Esophagus muscularis mucosa (tissue), 4 donors: ENCODE data around the gene SPOCD1. TPM values are rescaled to one million over a fixed set of nuclear protein-coding genes. Genes with fewer than 3 reads are reported as not detected.

Source experiments
- DNase-seq: peaks from one replicate; pipeline ENCODE4 v3.0.0-alpha.2; 2017; ENCODE audit errors: extremely low spot score
- H3K27ac ChIP-seq, 4 donors: fragments of 200-600 bp; sonication (generic); replicated peaks in 1 of 4; 1 replicate in 3 of 4; 2 replicates in 1 of 4; pipeline ENCODE4 v1.5.1; 2016 to 2019; ENCODE audit warnings: mild to moderate bottlenecking in 1 of 4
- H3K27me3 ChIP-seq, 4 donors: fragments of 200-600 bp; sonication (generic); one replicate each; pipeline versions ENCODE4 v1.5.1 to v1.6.0; 2016 to 2019
- H3K36me3 ChIP-seq, 4 donors: fragments of 200-600 bp; sonication (generic); one replicate each; pipeline ENCODE4 v1.5.1; 2016 to 2019
- H3K4me1 ChIP-seq, 4 donors: fragments of 200-600 bp; sonication (generic); one replicate each; pipeline ENCODE4 v1.5.1; 2016 to 2019
- H3K4me3 ChIP-seq, 4 donors: fragments of 200-600 bp; sonication (generic); 1 replicate in 2 of 4; 2 replicates in 2 of 4; pipeline ENCODE4 v1.5.1; 2016 to 2019; ENCODE audit warnings: mild to moderate bottlenecking in 4 of 4, moderate library complexity in 1 of 4
- H3K9me3 ChIP-seq, 4 donors: fragments of 200-600 bp; sonication (generic); 1 replicate in 3 of 4; 2 replicates in 1 of 4; pipeline ENCODE4 v1.5.1; 2016 to 2019
- EP300 ChIP-seq: sonication (generic); formaldehyde crosslinking; IDR thresholded peaks from one replicate; pipeline ENCODE4 v1.6.1; 2017; ENCODE audit warnings: antibody characterized with exemption
- POLR2A ChIP-seq: fragments of 450-650 bp; IDR thresholded peaks from one replicate; pipeline ENCODE4 v1.6.1; 2017; ENCODE audit warnings: antibody characterized with exemption, moderate library complexity, mild to moderate bottlenecking, low read depth
- POLR2AphosphoS5 ChIP-seq, 2 donors: sonication (generic); formaldehyde crosslinking; IDR thresholded peaks; one replicate each; pipeline ENCODE4 v1.6.1; 2017; ENCODE audit warnings: antibody characterized with exemption in 2 of 2
- WGBS: methylation state at CpG from one replicate; pipeline ENCODE4 v1.1.5; 2018; 5-methylcytosine and 5-hydroxymethylcytosine counted together
- intact Hi-C: fragments of 100-400 bp; cut with DNase I; formaldehyde crosslinking; loops from one replicate; pipeline ENCODE4 v1.15.1; 2023
- total RNA-seq, 4 donors: library from RNA; depleted of rRNA; stranded (reverse); fragments of >200 nt; gene quantifications; one replicate each; pipeline versions ENCODE4 v1.1.0 to v1.2.1, GENCODE V29; 2016
- TF ChIP-seq, protein P1 (sequence below), 3 experiments: fragments of 200-600 bp in 2 of 3; fragments of 450-650 bp in 1 of 3; sonication (generic) in 2 of 3; IDR thresholded peaks; one replicate each; pipeline ENCODE4 v1.5.1; 2017 to 2019; ENCODE audit warnings: antibody characterized with exemption in 3 of 3, mild to moderate bottlenecking in 2 of 3, moderate library complexity in 1 of 3

Gene SPOCD1
- total RNA-seq, 4 donors from 2014 or later: 0.17 to 0.19 (median 0.17) TPM; not detected in 1

- WGBS: 63% methylated on average over 11 of the region's 11 CpGs
Observed at GRCh38 chr1:31750858-31751510, 64.8 kb downstream of the SPOCD1 start.

DNA sequence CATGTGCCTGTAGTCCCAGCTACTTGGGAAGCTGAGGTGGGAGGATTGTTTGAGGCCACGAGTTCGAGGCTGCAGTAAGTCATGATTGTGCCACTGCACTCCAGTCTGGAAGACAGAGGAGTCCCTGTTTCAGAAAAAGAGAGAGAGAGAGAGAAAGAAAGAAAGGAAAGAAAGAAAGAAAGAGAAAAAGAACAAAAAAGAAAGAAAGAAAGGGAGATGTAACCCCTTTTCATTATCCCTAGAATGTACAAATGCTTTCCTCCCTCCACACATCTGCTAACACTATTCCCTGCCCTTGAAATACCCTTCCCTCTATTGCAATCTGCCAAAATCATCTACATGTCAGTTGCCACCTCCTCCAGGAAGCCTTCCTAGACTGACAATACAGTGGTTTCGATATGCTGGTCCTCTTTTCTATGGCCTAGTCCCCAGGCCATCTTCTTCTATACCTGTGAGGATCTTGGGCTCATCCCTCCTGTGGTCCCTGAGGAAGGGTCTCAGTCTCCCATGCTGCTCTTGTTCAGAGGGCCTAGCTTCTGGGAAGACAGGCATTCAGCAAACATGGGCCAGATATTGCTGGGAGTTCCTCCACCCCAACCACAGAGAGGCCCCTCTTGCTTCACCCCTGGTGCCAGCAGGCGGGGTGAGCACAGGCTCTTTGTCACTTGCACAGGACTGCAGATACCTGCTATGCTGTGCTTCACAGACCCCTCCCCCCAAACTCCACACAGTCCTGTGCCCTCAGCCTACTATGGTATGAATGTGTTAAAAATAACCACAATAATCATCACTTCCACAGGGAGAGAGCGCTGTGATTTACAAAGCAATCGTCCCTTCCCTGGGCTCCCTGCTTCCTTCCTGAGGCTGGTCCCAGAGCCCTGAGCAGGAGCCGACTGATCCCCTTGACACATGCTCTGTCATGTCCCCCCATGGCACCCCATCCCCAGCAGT lies 65.8 kb downstream of the SPOCD1 start:
- Histone ChIP-seq H3K9me3 (no peaks in the 10 kb centered on the region), H3K4me3 (no peak overlapping the region), H3K4me1 (peaks cover 15 to 39% (median 25%) of the 10 kb centered on the region in 4 donors), H3K36me3 (no peaks in the 10 kb centered on the region), H3K27me3 (no peaks in the 10 kb centered on the region), H3K27ac (no peak overlapping the region)
- intact Hi-C loops: loop anchor here (5.0 kb wide), 1 partner anchor 37 kb away; no protein-coding TSS in a partner anchor
- WGBS: 82% methylated on average over 4 of the region's 7 CpGs
- DNase-seq: no peak
- TF ChIP-seq, protein P1, sequence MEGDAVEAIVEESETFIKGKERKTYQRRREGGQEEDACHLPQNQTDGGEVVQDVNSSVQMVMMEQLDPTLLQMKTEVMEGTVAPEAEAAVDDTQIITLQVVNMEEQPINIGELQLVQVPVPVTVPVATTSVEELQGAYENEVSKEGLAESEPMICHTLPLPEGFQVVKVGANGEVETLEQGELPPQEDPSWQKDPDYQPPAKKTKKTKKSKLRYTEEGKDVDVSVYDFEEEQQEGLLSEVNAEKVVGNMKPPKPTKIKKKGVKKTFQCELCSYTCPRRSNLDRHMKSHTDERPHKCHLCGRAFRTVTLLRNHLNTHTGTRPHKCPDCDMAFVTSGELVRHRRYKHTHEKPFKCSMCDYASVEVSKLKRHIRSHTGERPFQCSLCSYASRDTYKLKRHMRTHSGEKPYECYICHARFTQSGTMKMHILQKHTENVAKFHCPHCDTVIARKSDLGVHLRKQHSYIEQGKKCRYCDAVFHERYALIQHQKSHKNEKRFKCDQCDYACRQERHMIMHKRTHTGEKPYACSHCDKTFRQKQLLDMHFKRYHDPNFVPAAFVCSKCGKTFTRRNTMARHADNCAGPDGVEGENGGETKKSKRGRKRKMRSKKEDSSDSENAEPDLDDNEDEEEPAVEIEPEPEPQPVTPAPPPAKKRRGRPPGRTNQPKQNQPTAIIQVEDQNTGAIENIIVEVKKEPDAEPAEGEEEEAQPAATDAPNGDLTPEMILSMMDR (IDR thresholded peaks at IDR 0.05): no peak
- TF ChIP-seq POLR2A (no peak), EP300 (no peak), POLR2AphosphoS5 (IDR thresholded peaks at IDR 0.05) (no peak)

More at GRCh38 chr1:31750858-31751510, 64.8 kb downstream of the SPOCD1 start:
- H3K4me3 ChIP-seq: no peak overlapping the region
- no peak overlapping the region for H3K27ac ChIP-seq
- peaks cover 15 to 48% (median 23%) of the 10 kb centered on the region in 4 donors for H3K4me1 ChIP-seq
- intact Hi-C loops: no loop called here
- H3K27me3 ChIP-seq: no peaks in the 10 kb centered on the region
- TF ChIP-seq POLR2AphosphoS5 (IDR thresholded peaks at IDR 0.05): no peak
- TF ChIP-seq POLR2A: no peak
- TF ChIP-seq, protein P1 (IDR thresholded peaks at IDR 0.05): no peak
- no peaks in the 10 kb centered on the region for H3K36me3 ChIP-seq
- H3K9me3 ChIP-seq: no peaks in the 10 kb centered on the region
- DNase-seq: no peak

DNA sequence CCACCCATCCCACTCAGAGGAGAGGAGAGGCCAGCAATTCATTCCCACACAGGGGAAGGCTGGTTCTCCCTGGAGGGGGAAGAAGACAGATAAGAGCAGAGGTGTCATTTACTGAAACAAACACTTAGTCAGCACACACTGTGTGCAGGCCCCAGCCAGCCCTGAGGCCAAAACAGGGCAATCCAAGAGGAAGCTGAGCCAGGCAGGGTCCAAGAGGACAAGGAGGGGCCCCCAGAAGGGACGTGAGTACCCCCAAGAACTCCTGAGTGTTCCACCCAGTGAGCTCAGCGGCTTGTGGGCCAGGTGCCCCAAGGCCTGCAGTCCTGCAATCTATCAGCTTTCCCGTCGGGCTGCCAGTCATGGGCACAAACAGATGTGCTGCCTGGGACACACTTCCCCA lies 67.5 kb downstream of the SPOCD1 start:
- Histone ChIP-seq H3K36me3 (no peaks in the 10 kb centered on the region), H3K9me3 (no peaks in the 10 kb centered on the region), H3K27me3 (no peaks in the 10 kb centered on the region), H3K4me1 (peaks cover 0 to 22% (median 14%) of the 10 kb centered on the region in 4 donors), H3K27ac (no peak overlapping the region), H3K4me3 (no peak overlapping the region)
- intact Hi-C loops: loop anchor here (5.0 kb wide), 1 partner anchor 39 kb away; no protein-coding TSS in a partner anchor
- DNase-seq: no peak
- 100% methylated on average over 2 of the region's 4 CpGs for WGBS
- no peak for TF ChIP-seq EP300
- TF ChIP-seq POLR2A: no peak
- TF ChIP-seq, protein P1 (IDR thresholded peaks at IDR 0.05): no peak
- no peak for TF ChIP-seq POLR2AphosphoS5 (IDR thresholded peaks at IDR 0.05)

- Histone ChIP-seq H3K4me1 (peaks cover 0 to 21% (median 13%) of the 10 kb centered on the region in 4 donors), H3K36me3 (no peaks in the 10 kb centered on the region), H3K4me3 (no peak overlapping the region), H3K9me3 (no peaks in the 10 kb centered on the region), H3K27me3 (no peaks in the 10 kb centered on the region), H3K27ac (no peak overlapping the region)
- WGBS: 60% methylated on average over 1 of the region's 1 CpG
- DNase-seq: no peak
- TF ChIP-seq, protein P1 (IDR thresholded peaks at IDR 0.05): no peak
- TF ChIP-seq POLR2A (no peak), EP300 (no peak), POLR2AphosphoS5 (IDR thresholded peaks at IDR 0.05) (no peak)
- intact Hi-C loops: loop anchor here (5.0 kb wide), 1 partner anchor 40 kb away; no protein-coding TSS in a partner anchor
Observed at GRCh38 chr1:31747304-31747703, 68.5 kb downstream of the SPOCD1 start.
